NCI-H526 treated with DMSO at 0.1 percent for 48 hours (cell line): ENCODE measurements around the gene REXO5.
"Not testable (repeated sequence)": the region's sequence is repeated elsewhere in the genome, so short reads cannot be mapped to it uniquely, and the experiment has no call there.

Source experiments
- DNase-seq: peaks from one replicate; lab custom pipeline; 2025; lab: John Stamatoyannopoulos, UW

Gene REXO5

DNA sequence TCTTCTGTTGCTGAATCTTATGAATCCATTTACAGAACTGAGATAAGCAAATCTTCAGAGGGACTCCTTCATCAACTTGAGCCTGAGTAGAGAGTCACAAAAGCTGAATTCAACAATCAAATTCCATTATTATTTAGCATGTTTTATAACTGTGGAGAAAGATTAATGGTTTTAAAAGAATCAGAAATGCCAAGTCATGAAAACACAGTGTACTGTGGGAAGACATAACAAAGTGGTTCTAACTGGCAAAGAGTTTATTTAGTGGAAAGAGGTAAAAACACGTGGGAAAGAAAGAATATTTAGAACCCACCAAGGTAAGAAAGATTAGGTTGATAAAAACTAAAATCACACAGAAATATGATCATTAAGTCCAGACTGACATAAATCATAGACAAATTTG, 5.0 kb upstream of the REXO5 start:
- DNase-seq, result no peak

DNA sequence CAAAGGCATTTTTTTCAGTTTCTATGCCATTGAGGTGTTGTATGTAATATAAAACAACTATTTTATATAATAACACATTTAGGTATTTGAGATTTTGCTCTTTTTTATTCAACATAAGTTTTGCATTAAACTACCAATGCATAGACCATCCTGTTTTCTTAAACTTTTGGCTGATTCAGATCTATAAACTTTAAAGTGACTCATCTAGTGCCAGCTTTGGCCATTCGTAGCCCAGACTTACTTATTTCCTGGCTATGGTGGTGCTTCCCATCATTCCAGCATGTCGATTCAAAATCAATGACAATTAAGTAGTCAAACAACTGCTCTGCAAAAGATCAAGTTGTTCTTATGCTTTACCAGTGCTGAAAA, 3.2 kb upstream of the REXO5 start:
- no peak for DNase-seq

DNA sequence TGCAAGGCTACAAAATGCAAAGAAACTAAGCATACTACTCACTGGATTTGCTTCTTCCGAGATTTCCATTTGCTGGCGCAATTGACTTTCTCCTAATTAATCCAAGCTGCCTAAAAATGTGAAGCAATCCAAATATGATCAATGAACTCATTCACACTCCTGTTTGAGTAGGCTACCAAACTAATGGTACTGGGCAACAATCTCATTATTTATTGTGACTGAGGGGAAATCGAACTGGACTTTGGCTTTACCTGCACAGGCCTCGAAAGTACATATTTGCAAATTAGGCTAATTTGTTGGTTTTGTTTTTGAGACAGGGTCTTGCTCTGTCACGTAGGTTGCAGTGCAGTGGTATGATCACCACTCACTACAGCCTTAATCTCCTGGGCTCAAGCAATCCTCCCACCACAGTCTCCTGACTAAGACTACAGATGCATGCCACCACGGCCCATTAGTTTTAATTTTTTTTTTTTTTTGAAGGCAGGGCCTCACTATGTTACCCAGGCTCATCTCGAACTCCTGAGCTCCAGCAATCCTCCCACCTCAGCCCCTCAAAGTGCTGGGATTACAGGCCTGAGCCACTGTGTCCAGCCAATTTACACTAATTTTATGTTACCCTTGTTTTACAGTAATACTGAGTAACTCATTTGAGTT, 2.6 kb upstream of the REXO5 start:
- DNase-seq, result no peak

DNA sequence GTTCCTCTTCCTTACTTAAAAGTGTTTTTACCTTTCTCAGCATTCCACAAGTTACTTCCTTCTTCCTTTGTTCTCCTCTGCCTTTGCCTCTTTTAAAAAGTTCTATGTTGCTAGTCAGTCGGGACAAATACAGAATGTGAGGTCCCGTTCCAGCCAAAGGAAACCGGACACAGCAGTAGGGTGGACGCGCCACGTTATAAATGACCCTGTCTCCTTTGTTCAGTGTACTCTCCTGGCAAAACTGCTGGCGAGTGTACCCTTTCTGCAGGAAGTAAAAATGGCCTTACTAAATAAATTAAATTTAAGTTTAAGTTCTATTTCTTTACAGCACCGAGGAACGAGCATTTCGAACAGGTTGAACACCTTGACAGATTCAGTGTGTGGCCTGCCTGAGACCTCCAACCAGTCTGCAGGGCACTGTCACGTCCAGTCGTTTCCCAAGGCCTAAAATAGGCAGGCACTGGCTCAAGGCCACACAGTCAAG, 601 bp upstream of the REXO5 start:
- not testable (repeated sequence) for DNase-seq

DNA sequence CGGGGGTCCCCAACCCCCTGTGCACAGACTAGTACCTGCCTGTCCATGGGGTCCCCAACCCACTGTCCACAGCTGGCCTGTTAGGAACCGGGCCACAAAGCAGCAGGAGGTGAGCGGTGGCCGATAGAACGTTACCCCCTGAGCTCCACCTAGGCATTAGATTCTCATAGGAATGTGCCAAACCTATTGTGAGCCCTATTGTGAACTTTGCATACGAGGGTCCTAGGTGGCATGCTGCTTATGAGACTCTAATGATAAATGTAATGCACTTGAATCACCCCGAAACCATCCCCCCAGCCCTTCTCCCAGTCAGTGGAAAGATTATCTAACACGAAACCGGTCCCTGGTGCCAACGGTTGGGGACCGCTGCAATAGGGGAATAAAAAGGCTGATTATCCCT, 1.5 kb downstream of the REXO5 start:
- DNase-seq, result no peak

DNA sequence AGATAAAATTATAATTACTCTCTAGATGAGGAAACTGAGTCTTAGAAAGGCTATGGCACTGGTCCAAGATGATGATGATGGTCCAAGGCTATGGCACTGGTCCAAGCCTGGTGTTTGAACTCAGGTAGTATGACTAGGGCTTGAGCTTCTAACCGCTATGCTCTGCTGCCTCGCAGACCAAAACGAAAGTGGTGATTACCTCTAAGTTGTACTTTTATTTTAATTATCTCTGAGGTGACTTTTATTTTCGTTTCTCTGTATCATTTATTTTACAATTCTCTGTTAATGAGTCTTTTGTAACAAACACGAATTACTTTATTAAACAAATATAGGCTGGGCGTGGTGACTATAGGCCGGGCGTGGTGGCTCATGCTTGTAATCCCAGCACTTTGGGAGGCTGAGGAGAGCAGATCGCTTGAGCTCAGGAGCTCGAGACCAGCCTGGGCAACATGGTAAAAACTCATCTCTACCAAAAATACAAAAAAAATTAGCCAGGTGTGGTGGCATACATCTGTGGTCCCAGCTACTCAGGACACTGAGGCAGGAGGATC, 5.6 kb downstream of the REXO5 start:
- DNase-seq, result no peak

DNA sequence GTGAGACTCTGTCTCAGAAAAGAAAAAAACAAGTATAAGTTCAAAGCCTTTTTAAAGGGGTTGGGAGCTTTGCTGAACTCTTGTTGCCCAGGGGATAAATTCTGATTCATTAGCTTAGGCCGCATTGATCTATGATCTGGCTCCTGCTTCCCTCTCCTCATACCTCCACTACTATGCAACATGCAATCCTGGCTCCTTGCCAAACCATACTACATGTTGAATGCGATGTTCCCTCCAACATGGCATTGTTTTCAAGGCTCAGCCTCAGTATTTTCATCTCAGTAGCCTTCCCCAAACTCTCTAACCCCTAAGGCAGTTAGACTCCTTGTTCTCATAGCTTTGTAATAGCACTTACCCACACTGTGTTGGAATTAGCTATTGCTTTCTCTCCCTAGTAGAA, 6.2 kb downstream of the REXO5 start:
- DNase-seq, result no peak

DNA sequence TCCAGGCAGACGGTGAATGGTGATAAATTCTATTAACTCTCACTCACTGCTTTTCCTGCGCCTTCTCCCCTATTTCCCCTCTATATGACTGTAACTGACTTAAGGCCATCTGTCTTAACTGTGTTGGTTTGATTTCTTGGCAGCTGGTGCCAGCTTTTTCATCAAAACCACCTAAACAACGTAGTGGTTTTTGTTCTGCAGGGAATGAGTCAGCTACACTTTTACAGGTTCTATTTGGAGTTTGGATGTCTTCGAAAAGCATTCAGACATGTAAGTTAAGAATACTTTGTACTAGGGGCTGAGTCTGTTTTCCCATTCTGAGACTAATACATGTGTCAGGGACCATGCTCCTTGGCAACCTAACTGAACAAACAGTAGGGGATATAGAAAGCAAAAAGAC, 8.5 kb downstream of the REXO5 start:
- DNase-seq, result no peak

DNA sequence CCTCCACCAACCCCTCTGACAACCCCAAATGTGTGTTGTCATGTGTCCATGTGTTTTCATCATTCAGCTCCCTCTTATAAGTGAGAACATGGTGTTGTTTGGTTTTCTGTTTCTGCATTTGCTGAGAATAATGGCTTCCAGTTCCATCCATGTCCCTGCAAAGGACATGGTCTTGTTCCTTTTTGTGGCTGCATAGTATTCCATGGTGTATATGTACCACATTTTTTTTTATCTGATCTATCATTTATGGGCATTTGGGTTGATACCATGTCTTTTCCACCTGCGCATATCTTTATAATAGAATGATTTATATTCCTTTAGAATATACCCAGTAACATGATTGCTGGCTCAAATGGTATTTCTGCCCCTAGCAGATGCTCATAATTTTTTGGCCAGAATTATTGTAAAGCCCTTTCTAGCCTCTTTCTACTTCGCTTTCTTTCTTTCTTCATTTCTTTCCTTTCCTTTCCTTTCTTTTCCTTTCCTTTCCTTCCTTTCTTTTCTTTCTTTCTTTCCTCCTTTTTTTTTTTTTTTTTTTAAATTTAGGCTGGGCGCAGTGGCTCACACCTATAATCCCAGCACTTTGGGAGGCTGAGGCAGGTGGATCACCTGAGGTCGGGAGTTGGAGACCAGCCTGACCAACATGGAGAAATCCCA, 12.7 kb downstream of the REXO5 start:
- no peak for DNase-seq

DNA sequence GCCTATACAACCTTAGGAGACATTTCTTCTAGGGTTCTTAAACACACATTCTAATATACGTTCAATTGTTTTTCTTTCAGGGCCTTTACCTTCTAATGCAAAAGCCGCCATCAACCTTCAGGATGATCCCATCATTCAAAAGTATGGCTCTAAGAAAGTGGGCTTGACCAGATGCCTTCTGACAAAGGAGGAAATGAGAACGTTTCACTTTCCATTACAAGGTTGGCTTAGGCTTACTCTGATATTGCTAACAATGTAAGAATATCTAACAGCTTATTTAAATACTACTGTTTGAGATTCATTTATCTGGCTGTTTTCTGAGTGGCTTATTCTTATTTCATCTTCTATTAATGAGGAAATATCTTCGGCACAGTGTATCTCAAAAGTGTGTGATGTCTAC, 15.4 kb downstream of the REXO5 start:
- no peak for DNase-seq

DNA sequence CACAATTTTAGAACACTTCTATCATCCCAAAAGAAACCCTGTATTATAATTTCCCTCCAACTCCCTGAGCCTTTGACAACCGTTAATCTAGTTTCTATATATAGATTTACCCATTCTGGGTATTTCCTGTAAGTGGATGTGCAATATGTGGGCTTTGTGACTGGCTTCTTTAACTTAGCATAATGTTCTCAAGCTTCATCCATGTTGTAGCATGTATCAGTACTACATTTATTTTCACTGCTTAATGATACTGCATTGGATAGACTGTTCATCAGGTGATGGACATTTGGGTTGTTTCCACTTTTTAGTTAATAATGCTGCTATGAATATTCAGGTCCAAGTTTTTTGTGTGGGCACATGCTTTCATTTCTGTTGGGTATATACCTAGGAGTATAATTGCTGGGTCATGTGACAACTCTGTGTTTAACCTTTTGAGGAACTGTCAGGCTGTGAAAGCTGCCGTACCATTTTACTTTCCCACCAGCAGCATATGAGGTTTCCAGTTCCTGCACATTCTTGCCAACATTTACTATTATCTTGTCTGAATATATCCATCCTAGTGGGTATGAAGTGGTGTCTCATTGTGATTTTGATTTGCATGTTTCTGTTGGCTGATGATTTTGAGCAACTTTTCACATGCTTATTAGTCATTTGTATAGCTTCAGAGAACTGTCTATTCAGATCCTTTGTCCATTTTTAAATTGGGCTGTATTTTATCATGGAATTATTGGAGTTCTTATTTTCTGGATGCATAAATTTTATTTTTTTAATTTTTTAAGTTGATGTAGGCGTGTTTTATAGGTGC, 16.4 kb downstream of the REXO5 start:
- no peak for DNase-seq

DNA sequence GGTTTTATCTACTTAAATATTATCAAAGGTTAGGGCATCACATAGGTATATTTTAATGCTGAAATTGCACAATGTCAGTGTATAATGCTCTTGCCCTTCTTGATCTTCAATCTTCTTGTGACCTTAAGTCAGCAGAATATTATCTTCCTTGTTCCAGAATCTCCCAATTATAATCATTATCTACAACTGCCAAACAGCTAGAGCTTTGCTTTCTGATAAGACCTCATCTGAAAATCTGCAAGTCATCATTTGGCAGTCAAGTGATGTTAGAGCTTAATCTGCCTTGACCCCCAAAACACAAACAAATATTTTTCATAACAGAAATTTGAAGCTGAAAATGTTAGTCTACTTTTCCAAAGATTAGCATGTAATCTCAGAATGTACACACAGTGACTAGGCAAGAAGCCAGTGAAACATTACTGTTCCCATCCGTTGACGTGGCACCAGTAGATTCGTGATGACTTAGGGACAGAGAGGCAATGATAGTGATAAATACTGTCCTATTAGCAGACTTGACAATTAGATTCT, 19.8 kb downstream of the REXO5 start:
- DNase-seq, result no peak

DNA sequence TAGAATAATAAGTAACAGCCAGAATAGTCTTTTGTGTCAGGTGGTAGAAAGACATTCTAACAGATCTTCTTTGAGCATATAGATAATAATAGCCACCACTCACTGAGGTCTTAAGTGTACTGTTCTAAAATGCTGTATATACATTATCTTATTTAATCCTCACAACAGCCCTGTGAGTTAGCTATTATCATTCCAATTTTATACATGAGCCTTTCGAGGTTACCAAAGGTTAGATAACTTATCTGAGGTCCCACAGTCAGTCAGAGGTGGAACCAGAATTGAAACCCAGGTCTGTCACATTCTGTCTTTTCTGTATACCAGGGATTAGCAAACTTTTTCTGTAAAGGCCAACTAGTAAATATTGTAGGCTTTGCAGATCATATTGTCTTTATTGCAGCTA, 23.2 kb downstream of the REXO5 start:
- DNase-seq, result no peak

DNA sequence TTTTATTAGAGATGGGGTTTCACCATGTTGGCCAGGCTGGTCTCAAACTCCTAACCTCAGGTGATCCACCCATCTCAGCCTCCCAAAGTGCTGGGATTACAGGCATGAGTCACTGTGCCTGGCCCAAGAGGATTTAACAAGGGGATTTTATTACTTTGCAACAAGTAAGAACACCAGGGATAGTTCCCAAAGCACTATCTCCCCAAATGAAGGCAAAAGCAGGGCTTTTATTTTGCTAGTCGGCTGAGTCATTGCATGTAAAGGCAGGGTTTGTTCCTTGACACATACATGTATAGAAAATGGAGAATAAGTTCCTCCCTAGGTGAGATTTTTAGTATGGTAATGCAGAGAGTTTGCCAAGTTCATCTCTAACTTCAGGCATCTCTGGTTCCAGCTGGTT, 24.0 kb downstream of the REXO5 start:
- no peak for DNase-seq

DNA sequence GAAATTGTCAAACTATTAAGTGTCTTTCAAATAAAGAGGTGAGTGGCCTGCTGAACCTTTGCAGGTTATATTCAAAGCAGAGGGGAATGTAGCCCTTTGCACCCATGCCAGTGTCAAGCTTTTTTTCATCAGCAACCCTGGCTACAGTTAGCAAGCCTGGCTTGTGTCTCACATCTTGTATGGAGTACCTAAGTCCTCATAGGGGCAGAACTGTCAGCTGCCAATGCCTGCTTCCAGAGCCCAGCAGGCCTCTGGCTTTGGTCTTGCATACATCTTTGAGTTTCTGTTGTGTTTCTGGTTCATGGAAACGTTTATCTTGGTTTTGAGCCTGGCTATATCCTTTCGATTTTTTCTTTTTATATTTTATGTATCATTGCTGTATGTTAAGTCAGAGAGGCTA, 26.8 kb downstream of the REXO5 start:
- no peak for DNase-seq

DNA sequence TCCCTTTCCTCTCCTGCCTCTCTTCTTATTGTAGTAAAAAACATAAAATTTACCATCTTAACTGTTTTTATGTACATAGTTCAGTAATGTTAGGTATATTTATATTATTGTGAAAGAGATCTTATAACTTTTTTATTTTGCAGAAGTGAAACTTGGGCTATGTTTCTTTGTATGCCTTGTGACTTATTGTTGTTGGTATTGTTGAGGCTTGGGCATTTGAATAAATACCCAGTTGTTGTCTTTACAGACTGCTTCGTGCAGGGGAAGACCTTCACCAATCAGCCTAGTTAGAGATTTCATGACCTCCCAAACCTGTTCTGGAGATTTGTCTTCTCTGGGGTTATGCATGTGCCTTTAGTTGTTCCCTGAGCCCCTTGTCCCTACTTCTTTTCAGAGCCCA, 31.9 kb downstream of the REXO5 start:
- no peak for DNase-seq

DNA sequence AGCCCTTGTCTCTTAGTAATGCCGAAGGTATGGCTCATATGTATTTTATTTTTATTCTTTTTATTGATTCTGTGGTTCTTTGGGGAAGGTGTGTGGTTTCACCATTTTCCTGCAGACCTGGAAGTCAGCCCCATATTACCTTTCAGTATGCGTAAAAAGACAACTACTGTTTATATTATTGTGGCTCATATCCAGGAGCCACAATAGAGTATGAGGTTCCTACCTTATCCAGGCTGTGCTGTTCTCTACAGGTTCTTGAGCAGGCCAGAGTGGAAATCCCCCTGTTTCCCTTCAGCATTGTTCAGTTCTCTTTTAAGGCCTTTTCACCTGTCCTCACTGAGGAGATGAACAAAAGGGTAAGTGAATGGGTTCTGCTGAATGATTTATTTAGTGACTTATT, 33.2 kb downstream of the REXO5 start:
- DNase-seq, result no peak

DNA sequence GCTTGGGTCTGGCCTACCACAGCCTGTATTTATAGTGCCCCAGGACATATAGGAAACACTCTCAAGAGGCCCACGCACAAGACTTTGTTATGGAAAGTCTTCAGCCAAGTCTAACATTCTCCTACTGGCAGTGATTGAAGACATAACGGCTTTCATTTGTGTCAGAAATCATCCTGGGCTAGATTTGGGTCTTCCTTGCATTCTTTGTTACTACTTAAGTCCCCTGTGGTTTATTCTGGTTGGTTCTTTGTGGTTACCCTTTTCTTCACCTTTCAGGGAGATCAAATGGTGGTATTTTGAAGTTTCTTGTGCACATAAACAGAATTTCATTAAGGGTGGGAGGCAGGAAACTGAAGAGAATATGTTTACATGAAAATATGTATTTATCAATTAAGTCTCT, 37.7 kb downstream of the REXO5 start:
- no peak for DNase-seq

DNA sequence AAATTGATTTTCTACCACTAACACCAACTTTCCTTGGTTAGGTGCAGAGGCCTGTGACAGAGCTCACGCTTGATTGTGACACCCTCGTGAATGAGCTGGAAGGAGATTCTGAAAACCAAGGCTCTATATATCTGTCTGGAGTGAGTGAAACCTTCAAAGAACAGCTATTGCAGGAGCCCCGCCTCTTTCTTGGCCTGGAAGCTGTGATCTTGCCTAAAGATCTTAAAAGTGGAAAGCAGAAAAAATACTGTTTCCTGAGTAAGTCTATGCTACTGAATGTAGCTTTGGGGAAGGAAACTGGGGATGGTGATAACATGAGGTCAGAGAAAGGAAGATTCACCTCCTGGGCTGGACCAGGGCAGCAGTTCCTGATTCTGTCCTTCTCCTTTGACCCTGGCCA, 38.3 kb downstream of the REXO5 start:
- no peak for DNase-seq

DNA sequence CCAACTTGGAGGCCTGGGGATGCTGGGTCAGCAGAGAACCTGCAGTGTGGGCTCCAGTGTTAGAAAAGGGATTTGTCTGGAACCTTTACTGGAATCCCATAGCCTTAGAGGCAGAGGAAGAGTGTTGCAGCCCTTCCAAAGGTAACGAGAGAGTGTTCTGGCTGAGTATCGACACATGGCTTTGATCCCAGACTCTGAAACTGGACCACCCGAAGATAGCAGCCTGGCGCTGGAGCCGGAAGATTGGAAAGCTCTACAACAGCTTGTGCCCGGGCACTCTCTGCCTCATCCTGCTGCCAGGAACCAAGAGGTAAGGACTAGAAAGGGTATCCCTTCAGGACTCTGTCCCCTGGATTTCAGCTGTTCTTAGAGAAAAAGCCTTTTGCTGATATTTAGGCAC, 39.7 kb downstream of the REXO5 start:
- no peak for DNase-seq

DNA sequence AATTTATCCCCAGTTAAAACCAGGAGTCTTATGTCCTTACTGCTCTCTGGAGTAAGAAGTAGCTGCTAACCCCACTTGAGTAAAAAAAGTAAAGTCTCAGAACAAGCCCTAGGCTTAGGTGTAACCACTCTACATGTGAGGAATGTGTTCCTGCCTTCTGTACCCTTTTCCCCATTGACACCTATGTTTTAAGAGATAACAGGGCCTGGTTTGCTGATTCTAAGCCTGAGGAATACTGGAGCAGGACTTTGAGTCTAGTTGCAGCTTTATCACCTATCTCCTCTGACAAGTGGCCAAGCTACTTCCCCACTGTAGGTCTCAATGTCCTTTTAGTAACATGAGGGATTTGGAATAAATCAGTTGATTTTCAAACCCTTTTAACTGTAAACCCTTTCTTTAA, 40.2 kb downstream of the REXO5 start:
- DNase-seq, result no peak

DNA sequence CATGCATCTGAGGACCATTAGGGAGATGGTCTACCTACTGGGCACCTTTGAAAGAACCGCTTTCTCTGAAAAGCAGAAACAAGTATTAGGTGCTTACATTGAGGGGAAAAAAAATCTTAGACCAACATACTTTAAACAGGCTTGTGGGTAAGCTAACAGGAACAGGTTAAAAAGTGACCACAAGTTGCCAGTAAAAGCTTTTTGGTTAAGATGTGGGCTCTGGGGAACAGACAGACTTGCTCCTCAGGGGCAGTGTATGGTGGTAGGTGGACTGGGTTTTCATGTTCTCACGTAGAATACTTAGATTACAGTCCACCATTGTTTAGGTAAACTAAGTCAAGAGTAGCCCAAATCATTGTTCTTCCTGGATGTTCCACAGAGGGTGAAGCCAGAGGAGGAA, 41.2 kb downstream of the REXO5 start:
- DNase-seq, result no peak
